Cerebellar nuclear complex (tissue), 1 donor: ENCODE measurements around the gene SLC12A6.

Experiments
- DNase-seq, 2 experiments: peaks; one replicate each; lab custom pipeline; 2025; lab: John Stamatoyannopoulos, UW

The SLC12A6 gene

GRCh38 chr15:34259566-34259965, 78.0 kb downstream of the SLC12A6 start:
- DNase-seq = no peak

GRCh38 chr15:34258151-34258550, 79.4 kb downstream of the SLC12A6 start:
- DNase-seq = no peak

GRCh38 chr15:34252545-34252944, 85.0 kb downstream of the SLC12A6 start:
- DNase-seq = no peak

GRCh38 chr15:34248190-34248589, 89.4 kb downstream of the SLC12A6 start:
- DNase-seq = no peak

- no peak for DNase-seq
Measured at GRCh38 chr15:34246276-34246976, 91.2 kb downstream of the SLC12A6 start.

GRCh38 chr15:34243226-34243625, 94.4 kb downstream of the SLC12A6 start:
- no peak for DNase-seq

GRCh38 chr15:34242331-34242710, 95.3 kb downstream of the SLC12A6 start:
- no peak for DNase-seq

- DNase-seq = no peak
Measured at GRCh38 chr15:34241376-34242330, 95.9 kb downstream of the SLC12A6 start.

- no peak for DNase-seq
Measured at GRCh38 chr15:34240537-34240936, 97.0 kb downstream of the SLC12A6 start.

GRCh38 chr15:34239151-34239808, 98.3 kb downstream of the SLC12A6 start:
- no peak for DNase-seq

GRCh38 chr15:34233614-34234013, 104.0 kb downstream of the SLC12A6 start:
- DNase-seq = no peak

GRCh38 chr15:34223904-34224596, 113.5 kb downstream of the SLC12A6 start:
- DNase-seq = no peak

GRCh38 chr15:34217587-34218225, 119.9 kb downstream of the SLC12A6 start:
- DNase-seq = no peak

GRCh38 chr15:34216527-34217270, 120.9 kb downstream of the SLC12A6 start:
- no peak for DNase-seq

- no peak for DNase-seq
Measured at GRCh38 chr15:34214135-34214534, 123.4 kb downstream of the SLC12A6 start.

GRCh38 chr15:34213690-34214089, 123.9 kb downstream of the SLC12A6 start:
- no peak for DNase-seq

GRCh38 chr15:34209421-34210282, 127.9 kb downstream of the SLC12A6 start, which contains the start of gene KATNBL1:
Gene KATNBL1, minus strand, starts transcription at chr15:34210096. Its CDS starts 46,420 bp downstream, at chr15:34163676.
- DNase-seq = peak; percentile 12 to 77

GRCh38 chr15:34206011-34206410, 131.6 kb downstream of the SLC12A6 start:
- DNase-seq = no peak

- DNase-seq = no peak
Measured at GRCh38 chr15:34203936-34204335, 133.6 kb downstream of the SLC12A6 start.

- DNase-seq = no peak
Measured at GRCh38 chr15:34203305-34203704, 134.3 kb downstream of the SLC12A6 start.
